SH-SY5Y (cell line): ENCODE measurements around the gene PHF19.

Experiments
- GATA2 ChIP-seq: IDR thresholded peaks from 2 replicates; pipeline ENCODE4 v1.6.1; 2011; ENCODE audit warnings: mild to moderate bottlenecking, low read depth, low read length
- GATA3 ChIP-seq: IDR thresholded peaks from 2 replicates; pipeline ENCODE4 v1.6.1; 2011; ENCODE audit warnings: low read depth, mild to moderate bottlenecking, low read length, moderate library complexity

DNA sequence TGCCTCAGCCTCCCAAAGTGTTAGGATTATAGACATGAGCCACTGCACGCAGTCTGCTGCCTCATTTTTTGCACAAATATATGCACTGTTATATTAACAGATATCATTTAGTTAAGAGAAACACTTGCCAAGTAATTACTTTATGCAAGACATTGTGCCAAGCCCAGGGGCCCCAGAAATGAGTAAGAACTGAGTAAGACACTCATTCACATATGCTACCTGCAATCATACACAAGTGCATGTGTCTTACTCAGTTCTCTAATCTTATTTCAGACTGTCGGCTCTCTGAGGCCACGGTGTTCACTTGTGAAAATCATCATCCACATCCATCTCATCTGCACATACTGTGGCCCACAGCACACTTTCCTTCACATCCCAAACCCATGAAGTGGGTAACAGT is 33.7 kb upstream of the PHF19 start:
- TF ChIP-seq GATA2 (no peak), GATA3 (no peak)
